ENCODE results near the gene BBC3.

DNA sequence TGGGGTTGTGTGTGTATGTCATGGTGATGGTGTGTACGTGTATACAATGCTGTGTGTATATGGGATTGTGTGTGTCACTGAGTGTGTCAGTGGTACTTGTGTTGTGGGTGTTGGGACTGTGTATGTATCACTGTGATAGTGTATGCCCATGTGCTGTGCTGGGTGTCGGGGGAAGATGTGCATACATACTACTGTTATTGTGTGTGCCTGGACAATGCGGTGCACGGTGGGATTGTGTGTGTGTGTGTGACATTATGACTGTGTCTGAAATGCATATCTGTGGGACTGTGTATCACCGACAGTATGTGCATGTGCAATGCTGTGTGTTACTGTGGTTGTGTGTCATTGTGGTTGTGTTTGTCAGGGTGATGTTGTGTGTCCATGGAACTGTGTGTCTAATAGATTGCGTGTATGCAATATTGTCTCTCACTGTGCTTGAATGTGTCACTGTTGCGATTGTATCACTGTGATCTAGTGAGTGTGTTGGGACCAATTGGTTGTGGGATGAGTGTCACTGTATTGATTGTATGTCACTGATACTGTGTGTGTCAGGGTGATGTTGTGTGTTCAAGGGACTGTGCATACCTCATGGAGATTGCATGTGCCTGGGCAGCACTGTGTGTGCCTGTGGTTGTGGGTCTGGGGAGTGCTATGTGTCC lies 11.0 kb upstream of the BBC3 start:
- no peak for TF ChIP-seq POLR2A (IDR thresholded peaks at IDR 0.05; ENCODE audit: low read depth, low read length)
- no peak for TF ChIP-seq POLR2AphosphoS5 (IDR thresholded peaks at IDR 0.05; ENCODE audit: low read depth, low read length)
- no peak for TF ChIP-seq TAF1 (IDR thresholded peaks at IDR 0.05; ENCODE audit: borderline replicate concordance, low read depth, low read length)
